Stimulated activated naive CD8-positive, alpha-beta T cell treated with anti-CD3 and anti-CD28 coated beads, Interleukin-15, Interleukin-2, amounts not matched to agents 100 ng/mL and 50 ng/mL, for 24 hours (primary cell): ENCODE data around the gene CH25H.

Experiments
- H3K27ac Mint-ChIP-seq: one replicate; pipeline ENCODE4 v1.8.0; 2021; ENCODE audit warnings: mild to moderate bottlenecking, mixed read lengths
- H3K27me3 Mint-ChIP-seq: one replicate; pipeline ENCODE4 v1.8.0; 2021; ENCODE audit warnings: mixed read lengths
- H3K36me3 Mint-ChIP-seq: one replicate; pipeline ENCODE4 v1.8.0; 2021; ENCODE audit warnings: low read depth, mixed read lengths
- H3K4me1 Mint-ChIP-seq: one replicate; pipeline ENCODE4 v1.8.0; 2021; ENCODE audit warnings: low read depth, mixed read lengths
- H3K4me3 Mint-ChIP-seq: one replicate; pipeline ENCODE4 v1.8.0; 2021; ENCODE audit warnings: mild to moderate bottlenecking, mixed read lengths
- H3K9me3 Mint-ChIP-seq: one replicate; pipeline ENCODE4 v1.8.0; 2021; ENCODE audit warnings: mixed read lengths

The CH25H gene

GRCh38 chr10:89240519-89240918, 33.4 kb upstream of the CH25H start:
- Mint-ChIP-seq H3K27me3 (no peaks in the 10 kb centered on the region), H3K4me1 (peaks cover 9% of the 10 kb centered on the region), H3K4me3 (no peak overlapping the region)

GRCh38 chr10:89238956-89239644, 32.0 kb upstream of the CH25H start:
- Mint-ChIP-seq H3K9me3 (no peaks in the 10 kb centered on the region), H3K36me3 (peaks cover 13% of the 10 kb centered on the region), H3K4me1 (peaks cover 6% of the 10 kb centered on the region), H3K27ac (no peak overlapping the region), H3K27me3 (no peaks in the 10 kb centered on the region), H3K4me3 (no peak overlapping the region)

More at GRCh38 chr10:89240519-89240918, 33.4 kb upstream of the CH25H start:
- Mint-ChIP-seq H3K27ac (no peak overlapping the region), H3K9me3 (no peaks in the 10 kb centered on the region), H3K36me3 (peaks cover 17% of the 10 kb centered on the region)

- Mint-ChIP-seq H3K27ac (no peak overlapping the region), H3K27me3 (no peaks in the 10 kb centered on the region)
Observed at GRCh38 chr10:89237849-89238248, 30.7 kb upstream of the CH25H start.

GRCh38 chr10:89236226-89236797, 29.2 kb upstream of the CH25H start:
- Mint-ChIP-seq H3K27ac (no peak overlapping the region), H3K9me3 (no peaks in the 10 kb centered on the region), H3K4me1 (no peaks in the 10 kb centered on the region), H3K27me3 (no peaks in the 10 kb centered on the region), H3K4me3 (no peak overlapping the region), H3K36me3 (peaks cover 18% of the 10 kb centered on the region)

More at GRCh38 chr10:89237849-89238248, 30.7 kb upstream of the CH25H start:
- Mint-ChIP-seq H3K4me3 (no peak overlapping the region), H3K9me3 (no peaks in the 10 kb centered on the region), H3K36me3 (peaks cover 17% of the 10 kb centered on the region), H3K4me1 (peaks cover 2% of the 10 kb centered on the region)

- no peaks in the 10 kb centered on the region for H3K27me3 Mint-ChIP-seq
- H3K9me3 Mint-ChIP-seq: no peaks in the 10 kb centered on the region
- H3K4me1 Mint-ChIP-seq: no peaks in the 10 kb centered on the region
- H3K4me3 Mint-ChIP-seq: no peak overlapping the region
- H3K36me3 Mint-ChIP-seq: peaks cover 18% of the 10 kb centered on the region
- no peak overlapping the region for H3K27ac Mint-ChIP-seq
Observed at GRCh38 chr10:89235073-89235798, 28.1 kb upstream of the CH25H start.

GRCh38 chr10:89233033-89233432, 25.9 kb upstream of the CH25H start:
- H3K4me3 Mint-ChIP-seq: no peak overlapping the region
- H3K36me3 Mint-ChIP-seq: peaks cover 15% of the 10 kb centered on the region
- no peaks in the 10 kb centered on the region for H3K4me1 Mint-ChIP-seq
- H3K27me3 Mint-ChIP-seq: no peaks in the 10 kb centered on the region
- no peaks in the 10 kb centered on the region for H3K9me3 Mint-ChIP-seq
- no peak overlapping the region for H3K27ac Mint-ChIP-seq

GRCh38 chr10:89228962-89229361, 21.8 kb upstream of the CH25H start:
- Mint-ChIP-seq H3K9me3 (no peaks in the 10 kb centered on the region), H3K4me3 (no peak overlapping the region), H3K36me3 (peaks cover 47% of the 10 kb centered on the region), H3K27ac (no peak overlapping the region), H3K4me1 (peaks cover 14% of the 10 kb centered on the region), H3K27me3 (no peaks in the 10 kb centered on the region)

- no peaks in the 10 kb centered on the region for H3K9me3 Mint-ChIP-seq
- H3K4me3 Mint-ChIP-seq: no peak overlapping the region
- no peak overlapping the region for H3K27ac Mint-ChIP-seq
- no peaks in the 10 kb centered on the region for H3K27me3 Mint-ChIP-seq
- peaks cover 14% of the 10 kb centered on the region for H3K4me1 Mint-ChIP-seq
- H3K36me3 Mint-ChIP-seq: peaks cover 45% of the 10 kb centered on the region
Observed at GRCh38 chr10:89228146-89228545, 21.0 kb upstream of the CH25H start.

- Mint-ChIP-seq H3K36me3 (peaks cover 44% of the 10 kb centered on the region), H3K9me3 (no peaks in the 10 kb centered on the region), H3K4me3 (no peak overlapping the region), H3K4me1 (peaks cover 14% of the 10 kb centered on the region), H3K27me3 (no peaks in the 10 kb centered on the region), H3K27ac (no peak overlapping the region)
Observed at GRCh38 chr10:89226891-89227290, 19.8 kb upstream of the CH25H start.

GRCh38 chr10:89224739-89225443, 17.8 kb upstream of the CH25H start:
- Mint-ChIP-seq H3K36me3 (peaks cover 49% of the 10 kb centered on the region), H3K4me3 (peak overlapping the region; percentile 43), H3K27ac (peak overlapping the region; percentile 76), H3K27me3 (no peaks in the 10 kb centered on the region), H3K9me3 (no peaks in the 10 kb centered on the region), H3K4me1 (peaks cover 14% of the 10 kb centered on the region)

GRCh38 chr10:89221919-89222318, 14.8 kb upstream of the CH25H start:
- Mint-ChIP-seq H3K4me1 (peaks cover 23% of the 10 kb centered on the region), H3K27me3 (no peaks in the 10 kb centered on the region), H3K9me3 (no peaks in the 10 kb centered on the region), H3K4me3 (no peak overlapping the region), H3K36me3 (peaks cover 33% of the 10 kb centered on the region), H3K27ac (no peak overlapping the region)

GRCh38 chr10:89219513-89220218, 12.5 kb upstream of the CH25H start:
- no peaks in the 10 kb centered on the region for H3K9me3 Mint-ChIP-seq
- H3K4me1 Mint-ChIP-seq: peaks cover 10% of the 10 kb centered on the region
- H3K36me3 Mint-ChIP-seq: peaks cover 13% of the 10 kb centered on the region
- no peak overlapping the region for H3K27ac Mint-ChIP-seq
- no peak overlapping the region for H3K4me3 Mint-ChIP-seq
- no peaks in the 10 kb centered on the region for H3K27me3 Mint-ChIP-seq

GRCh38 chr10:89217057-89217990, 10.2 kb upstream of the CH25H start:
- Mint-ChIP-seq H3K4me3 (no peak overlapping the region), H3K4me1 (peaks cover 12% of the 10 kb centered on the region), H3K27ac (no peak overlapping the region), H3K27me3 (no peaks in the 10 kb centered on the region), H3K36me3 (peaks cover 8% of the 10 kb centered on the region), H3K9me3 (no peaks in the 10 kb centered on the region)

GRCh38 chr10:89216056-89216455, 8.9 kb upstream of the CH25H start:
- Mint-ChIP-seq H3K27ac (no peak overlapping the region), H3K4me1 (peaks cover 15% of the 10 kb centered on the region), H3K36me3 (peaks cover 4% of the 10 kb centered on the region), H3K4me3 (no peak overlapping the region), H3K27me3 (peaks cover 7% of the 10 kb centered on the region), H3K9me3 (no peaks in the 10 kb centered on the region)
